Colonic mucosa (tissue), 4 donors: Measurements from ENCODE around the gene MTRFR. TPM values are rescaled to one million over a fixed set of nuclear protein-coding genes. Genes with fewer than 3 reads are reported as not detected.

Experiments used
- DNase-seq: peaks from one replicate; pipeline ENCODE4 v3.0.0-alpha.2; 2020
- H3K27ac ChIP-seq: fragments of 200-600 bp; one replicate; pipeline ENCODE4 v1.8.0; 2021
- H3K27me3 ChIP-seq: fragments of 200-600 bp; one replicate; pipeline ENCODE4 v1.8.0; 2021
- H3K36me3 ChIP-seq: fragments of 200-600 bp; one replicate; pipeline ENCODE4 v1.8.0; 2021
- H3K4me1 ChIP-seq: fragments of 200-600 bp; one replicate; pipeline ENCODE4 v1.8.0; 2021; ENCODE audit warnings: mild to moderate bottlenecking
- H3K4me3 ChIP-seq: fragments of 200-600 bp; one replicate; pipeline ENCODE4 v1.8.0; 2021
- H3K9ac ChIP-seq, 2 donors: one replicate each; pipeline ENCODE4 v1.7.0; 2013; ENCODE audit warnings: control low read depth in 2 of 2, low read depth in 2 of 2, low read length in 2 of 2
- H3K9me3 ChIP-seq: fragments of 200-600 bp; one replicate; pipeline ENCODE4 v1.8.0; 2021
- CTCF ChIP-seq: fragments of 200-600 bp; IDR thresholded peaks from one replicate; pipeline ENCODE4 v1.8.0; 2022; ENCODE audit warnings: antibody characterized with exemption, mild to moderate bottlenecking
- intact Hi-C: fragments of 100-400 bp; cut with DNase I; formaldehyde crosslinking; loops from one replicate; pipeline ENCODE4 v1.14.1; 2022
- total RNA-seq, 2 donors: library from RNA; stranded (reverse); fragmentation: NEBNext Ultra II Directional in 1 of 2; extraction: Animal tissue kit (Norgen Biotek cat#: 25700) in 1 of 2; gene quantifications; one replicate each; pipeline ENCODE4 v1.2.1, GENCODE V29; 2021
- donor health status: healthy.
- donor health status: DM: no; HTN: no; CAD: no.
- donor health status: DM: no; HTN: no; CAD: no.

Gene MTRFR
- total RNA-seq, 2 donors from 2014 or later, result 10.6 to 17.4 TPM

DNA sequence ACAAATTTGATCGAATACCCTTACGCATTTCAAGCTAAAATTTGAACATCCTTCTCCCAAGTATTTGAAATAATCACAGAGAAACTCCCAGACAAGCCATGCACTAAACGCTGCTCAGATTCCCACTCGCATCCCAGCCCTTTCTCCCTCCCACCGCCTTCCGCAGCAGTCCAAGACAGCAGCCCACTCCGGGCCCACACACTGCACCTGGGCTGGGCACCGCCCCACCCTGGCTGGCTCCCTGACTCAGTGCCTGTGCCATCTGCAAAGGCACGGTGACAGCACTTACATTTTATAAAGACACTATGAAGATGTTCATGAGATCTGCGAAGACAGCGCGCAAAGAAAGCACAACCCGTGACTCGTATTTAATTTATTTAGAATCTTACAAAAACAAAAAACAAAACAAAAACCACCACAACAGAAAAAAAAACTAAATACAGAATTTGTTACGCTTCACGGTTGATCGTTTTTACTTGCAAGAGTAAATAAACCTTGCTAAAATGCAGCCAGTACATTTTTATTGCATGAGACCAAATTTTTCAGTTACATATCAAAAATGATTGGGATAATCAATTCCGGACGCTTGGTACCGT, 55.6 kb downstream of the MTRFR start:
- no peak for DNase-seq
- Histone ChIP-seq H3K36me3 (peaks cover 4% of the 10 kb centered on the region), H3K27ac (no peak overlapping the region), H3K9me3 (no peaks in the 10 kb centered on the region), H3K9ac (no peak overlapping the region), H3K4me3 (no peak overlapping the region), H3K27me3 (no peaks in the 10 kb centered on the region), H3K4me1 (no peaks in the 10 kb centered on the region)
- intact Hi-C loops, result no loop called here
- no peak for TF ChIP-seq CTCF

DNA sequence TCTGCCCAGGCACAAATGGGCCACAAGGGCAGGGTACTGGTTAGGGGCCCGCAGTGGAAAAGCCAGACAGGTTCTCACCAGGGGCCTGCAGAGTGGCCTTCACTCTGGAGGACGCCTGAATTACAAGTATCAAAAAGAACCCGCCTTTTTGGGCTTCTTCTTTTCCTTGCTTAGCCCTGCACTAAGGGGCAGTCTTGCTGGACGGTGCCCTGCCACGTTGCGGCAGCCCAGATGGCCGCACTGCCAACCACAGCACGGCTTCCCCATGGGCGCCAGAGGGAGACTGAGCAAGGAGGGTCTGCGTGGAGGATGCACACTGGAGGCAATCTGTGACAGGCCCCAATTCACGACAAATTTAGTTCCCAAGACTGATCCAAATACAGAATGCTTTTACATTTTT, 56.7 kb downstream of the MTRFR start:
- TF ChIP-seq CTCF, result no peak
- peaks cover 4% of the 10 kb centered on the region for H3K36me3 ChIP-seq
- H3K27me3 ChIP-seq, result no peaks in the 10 kb centered on the region
- no peaks in the 10 kb centered on the region for H3K9me3 ChIP-seq
- no peak overlapping the region for H3K27ac ChIP-seq
- intact Hi-C loops, result no loop called here
- H3K4me1 ChIP-seq, result no peaks in the 10 kb centered on the region
- no peak overlapping the region for H3K9ac ChIP-seq
- no peak for DNase-seq
- H3K4me3 ChIP-seq, result no peak overlapping the region

DNA sequence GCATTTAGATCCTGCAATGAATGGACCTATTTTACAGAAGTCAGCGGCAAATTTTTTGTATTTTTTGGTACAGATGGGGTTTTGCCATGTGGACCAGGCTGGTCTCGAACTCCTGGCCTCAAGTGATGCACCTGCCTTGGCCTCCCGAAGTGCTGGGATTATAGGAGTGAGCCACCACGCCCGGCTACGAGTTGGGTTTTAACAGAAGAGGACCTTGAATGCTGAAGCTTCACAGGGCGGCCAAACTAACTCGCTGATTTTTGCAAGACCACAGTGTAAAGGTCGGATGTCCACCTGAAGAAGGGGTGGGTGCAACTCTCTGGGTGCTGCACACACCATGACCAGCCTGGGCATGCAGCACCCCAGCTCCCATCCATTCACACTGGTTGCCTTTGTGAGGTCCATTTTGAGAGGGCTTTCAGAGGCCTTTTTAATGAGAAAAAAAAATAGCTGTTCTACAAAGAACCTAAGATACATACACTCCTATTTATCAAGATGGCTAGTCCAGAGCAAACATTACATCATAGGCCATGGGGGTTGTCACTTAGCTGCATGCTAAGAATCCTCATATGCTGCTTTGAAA, 60.0 kb downstream of the MTRFR start:
- intact Hi-C loops, result no loop called here

GRCh38 chr12:123305136-123305535, 71.9 kb downstream of the MTRFR start:
- H3K4me1 ChIP-seq, result no peaks in the 10 kb centered on the region
- no peak for TF ChIP-seq CTCF
- no peak for DNase-seq
- H3K4me3 ChIP-seq, result no peak overlapping the region
- no peaks in the 10 kb centered on the region for H3K27me3 ChIP-seq
- H3K27ac ChIP-seq, result no peak overlapping the region
- peaks cover 29% of the 10 kb centered on the region for H3K36me3 ChIP-seq
- intact Hi-C loops, result no loop called here
- no peak overlapping the region for H3K9ac ChIP-seq
- no peaks in the 10 kb centered on the region for H3K9me3 ChIP-seq

More for the DNA sequence above, 60.0 kb downstream of the MTRFR start:
- DNase-seq, result no peak
- H3K36me3 ChIP-seq, result peaks cover 4% of the 10 kb centered on the region
- TF ChIP-seq CTCF, result no peak
- H3K9ac ChIP-seq, result no peak overlapping the region
- H3K27ac ChIP-seq, result no peak overlapping the region
- no peaks in the 10 kb centered on the region for H3K27me3 ChIP-seq
- no peaks in the 10 kb centered on the region for H3K9me3 ChIP-seq
- no peaks in the 10 kb centered on the region for H3K4me1 ChIP-seq
- no peak overlapping the region for H3K4me3 ChIP-seq

GRCh38 chr12:123306200-123306599, 73.0 kb downstream of the MTRFR start:
- intact Hi-C loops, result no loop called here
- no peak for TF ChIP-seq CTCF
- H3K27me3 ChIP-seq, result no peaks in the 10 kb centered on the region
- no peak overlapping the region for H3K9ac ChIP-seq
- no peak overlapping the region for H3K4me3 ChIP-seq
- H3K4me1 ChIP-seq, result no peaks in the 10 kb centered on the region
- H3K9me3 ChIP-seq, result no peaks in the 10 kb centered on the region
- H3K27ac ChIP-seq, result no peak overlapping the region
- DNase-seq, result no peak
- H3K36me3 ChIP-seq, result peaks cover 29% of the 10 kb centered on the region

Other genes with a start within 250 kb of the MTRFR start
- 10 to 100 TPM in 1 of 2 donors, 1 to 10 TPM in 1; 9.3 to 17.4 TPM for gene PITPNM2, start 82.3 kb upstream of the MTRFR start, total RNA-seq
- gene MPHOSPH9, start 295 bp upstream of the MTRFR start, total RNA-seq, result 10 to 100 TPM; 15.5 to 35.7 TPM
- gene CDK2AP1, start 38.4 kb downstream of the MTRFR start, total RNA-seq, result 100 to 1,000 TPM in 1 of 2 donors, 10 to 100 TPM in 1; 65.6 to 101 TPM
- gene SBNO1, start 131.4 kb downstream of the MTRFR start, total RNA-seq, result 10 to 100 TPM; 36.5 to 37.3 TPM
- 10 to 100 TPM; 38.2 to 59.3 TPM for gene KMT5A, start 150.7 kb downstream of the MTRFR start, total RNA-seq
- gene RILPL2, start 203.2 kb downstream of the MTRFR start, total RNA-seq, result 1 to 10 TPM in 1 of 2 donors, under 1 TPM in 1; 0.96 to 2.1 TPM
- 10 to 100 TPM; 17.4 to 23.2 TPM for gene SNRNP35, start 224.7 kb downstream of the MTRFR start, total RNA-seq